HTERT RPE-1 (cell line): Measurements from ENCODE around the gene COL4A1.

ENCODE experiments used
- in situ Hi-C: fragments of 300-500 bp; cut with MboI; formaldehyde crosslinking; loops from 4 replicates; pipeline ENCODE4 v1.14.3; 2020; ENCODE audit warnings: low sequenced_read_pairs

The COL4A1 gene

GRCh38 chr13:110210604-110210985, 96.4 kb downstream of the COL4A1 start:
- in situ Hi-C loops, result no loop called here

- in situ Hi-C loops, result no loop called here
These were observed 96.9 kb downstream of the COL4A1 start for GRCh38 chr13:110209950-110210603.

- in situ Hi-C loops, result no loop called here
These were observed 98.8 kb downstream of the COL4A1 start for GRCh38 chr13:110208116-110208515.

- in situ Hi-C loops, result no loop called here
These were observed 100.0 kb downstream of the COL4A1 start for GRCh38 chr13:110206996-110207395.

GRCh38 chr13:110206185-110206584, 100.8 kb downstream of the COL4A1 start:
- in situ Hi-C loops, result no loop called here

- in situ Hi-C loops, result no loop called here
These were observed 105.8 kb downstream of the COL4A1 start for GRCh38 chr13:110201114-110201513.

- in situ Hi-C loops, result no loop called here
These were observed 106.6 kb downstream of the COL4A1 start for GRCh38 chr13:110200276-110200870.

- in situ Hi-C loops, result no loop called here
These were observed 107.7 kb downstream of the COL4A1 start for GRCh38 chr13:110199046-110199831.

- in situ Hi-C loops, result no loop called here
These were observed 109.5 kb downstream of the COL4A1 start for GRCh38 chr13:110197471-110197870.

GRCh38 chr13:110197026-110197425, 109.9 kb downstream of the COL4A1 start:
- in situ Hi-C loops, result no loop called here

- in situ Hi-C loops, result no loop called here
These were observed 111.1 kb downstream of the COL4A1 start for GRCh38 chr13:110195547-110196485.

GRCh38 chr13:110194451-110194850, 112.5 kb downstream of the COL4A1 start:
- in situ Hi-C loops, result no loop called here

- in situ Hi-C loops, result no loop called here
These were observed 113.5 kb downstream of the COL4A1 start for GRCh38 chr13:110193491-110193890.

- in situ Hi-C loops, result no loop called here
These were observed 114.5 kb downstream of the COL4A1 start for GRCh38 chr13:110192472-110192871.

GRCh38 chr13:110187641-110188161, 119.3 kb downstream of the COL4A1 start:
- in situ Hi-C loops, result no loop called here

GRCh38 chr13:110186231-110186855, 120.6 kb downstream of the COL4A1 start:
- in situ Hi-C loops, result no loop called here

- in situ Hi-C loops, result no loop called here
These were observed 121.3 kb downstream of the COL4A1 start for GRCh38 chr13:110185696-110186095.

- in situ Hi-C loops, result no loop called here
These were observed 123.0 kb downstream of the COL4A1 start for GRCh38 chr13:110183910-110184309.

GRCh38 chr13:110182461-110182860, 124.5 kb downstream of the COL4A1 start:
- in situ Hi-C loops, result no loop called here

- in situ Hi-C loops, result no loop called here
These were observed 125.0 kb downstream of the COL4A1 start for GRCh38 chr13:110182003-110182402.
